Duodenal mucosa (tissue), 2 donors: ENCODE results near the gene ZNF189.
A peak's percentile ranks its signal among the peaks of the same experiment; 100 is the strongest.

Experiments
- H3K27ac ChIP-seq: one replicate; pipeline ENCODE4 v1.7.0; 2013; ENCODE audit warnings: low read depth, low read length
- H3K27me3 ChIP-seq, 2 donors: one replicate each; pipeline ENCODE4 v1.7.0; 2013; ENCODE audit warnings: low read length in 2 of 2, control low read depth in 1 of 2; ENCODE audit not compliant: insufficient read depth in 2 of 2, control insufficient read depth in 1 of 2
- H3K36me3 ChIP-seq, 2 donors: one replicate each; pipeline ENCODE4 v1.7.0; 2013; ENCODE audit warnings: low read length in 2 of 2, control low read depth in 1 of 2; ENCODE audit not compliant: insufficient read depth in 2 of 2, control insufficient read depth in 1 of 2
- H3K4me1 ChIP-seq, 2 donors: one replicate each; pipeline ENCODE4 v1.7.0; 2013; ENCODE audit warnings: low read length in 2 of 2, control low read depth in 1 of 2; ENCODE audit not compliant: insufficient read depth in 2 of 2, control insufficient read depth in 1 of 2
- H3K4me3 ChIP-seq, 2 donors: one replicate each; pipeline ENCODE4 v1.7.0; 2013; ENCODE audit warnings: low read length in 2 of 2, low read depth in 1 of 2
- H3K9ac ChIP-seq, 2 donors: one replicate each; pipeline ENCODE4 v1.7.0; 2013; ENCODE audit warnings: low read length in 2 of 2, low read depth in 1 of 2
- H3K9me3 ChIP-seq, 2 donors: one replicate each; pipeline ENCODE4 v1.7.0; 2013; ENCODE audit warnings: low read length in 2 of 2, control low read depth in 1 of 2; ENCODE audit not compliant: control insufficient read depth in 1 of 2

The ZNF189 gene

GRCh38 chr9:101398068-101398929 is at the start of gene ZNF189, which contains the start of gene MRPL50:
Gene ZNF189, plus strand, starts transcription at chr9:101398851. Its CDS starts 306 bp downstream, at chr9:101399157.
Gene MRPL50, minus strand, starts transcription at chr9:101398618. Its CDS starts 26 bp downstream, at chr9:101398592.
- Histone ChIP-seq H3K4me1 (peaks cover 27 to 34% of the 10 kb centered on the region in 2 donors), H3K27ac (peak within 1 kb of the TSS; percentile 69), H3K9me3 (peaks cover 0 to 10% of the 10 kb centered on the region in 2 donors), H3K27me3 (no peaks in the 10 kb centered on the region), H3K9ac (peak within 1 kb of the TSS; percentile 93 to 96), H3K4me3 (peak within 1 kb of the TSS; percentile 94 to 96), H3K36me3 (peaks cover 26 to 37% of the 10 kb centered on the region in 2 donors)

- H3K9ac ChIP-seq, result no peak overlapping the region
- H3K27ac ChIP-seq, result no peak overlapping the region
- H3K4me3 ChIP-seq, result no peak overlapping the region
- peaks cover 20 to 25% of the 10 kb centered on the region in 2 donors for H3K4me1 ChIP-seq
- no peaks in the 10 kb centered on the region for H3K36me3 ChIP-seq
- no peaks in the 10 kb centered on the region for H3K27me3 ChIP-seq
- no peaks in the 10 kb centered on the region for H3K9me3 ChIP-seq
Observed at GRCh38 chr9:101350285-101350684, 48.4 kb upstream of the ZNF189 start.

GRCh38 chr9:101352892-101353463 is 45.7 kb upstream of the ZNF189 start:
- Histone ChIP-seq H3K4me1 (peaks cover 25 to 30% of the 10 kb centered on the region in 2 donors), H3K27ac (no peak overlapping the region), H3K4me3 (no peak overlapping the region)

GRCh38 chr9:101353683-101354082 is 45.0 kb upstream of the ZNF189 start:
- no peaks in the 10 kb centered on the region for H3K36me3 ChIP-seq
- H3K27me3 ChIP-seq, result no peaks in the 10 kb centered on the region
- peaks cover 25 to 30% of the 10 kb centered on the region in 2 donors for H3K4me1 ChIP-seq
- no peak overlapping the region for H3K4me3 ChIP-seq
- H3K9me3 ChIP-seq, result no peaks in the 10 kb centered on the region
- no peak overlapping the region for H3K9ac ChIP-seq
- no peak overlapping the region for H3K27ac ChIP-seq

More at GRCh38 chr9:101352892-101353463, 45.7 kb upstream of the ZNF189 start:
- Histone ChIP-seq H3K9ac (no peak overlapping the region), H3K27me3 (no peaks in the 10 kb centered on the region), H3K36me3 (no peaks in the 10 kb centered on the region), H3K9me3 (no peaks in the 10 kb centered on the region)

- H3K9me3 ChIP-seq, result no peaks in the 10 kb centered on the region
- H3K27ac ChIP-seq, result no peak overlapping the region
- no peaks in the 10 kb centered on the region for H3K36me3 ChIP-seq
- H3K4me1 ChIP-seq, result peaks cover 25 to 30% of the 10 kb centered on the region in 2 donors
- no peak overlapping the region for H3K9ac ChIP-seq
- no peak overlapping the region for H3K4me3 ChIP-seq
- H3K27me3 ChIP-seq, result no peaks in the 10 kb centered on the region
Observed at GRCh38 chr9:101354143-101354764, 44.4 kb upstream of the ZNF189 start.

GRCh38 chr9:101354765-101355708 is 43.6 kb upstream of the ZNF189 start:
- no peak overlapping the region for H3K9ac ChIP-seq
- peak overlapping the region in 1 of 2 donors; percentile 23 for H3K4me3 ChIP-seq
- no peaks in the 10 kb centered on the region for H3K36me3 ChIP-seq
- H3K9me3 ChIP-seq, result no peaks in the 10 kb centered on the region
- peaks cover 25 to 30% of the 10 kb centered on the region in 2 donors for H3K4me1 ChIP-seq
- no peaks in the 10 kb centered on the region for H3K27me3 ChIP-seq
- peak overlapping the region; percentile 33 for H3K27ac ChIP-seq

GRCh38 chr9:101356619-101357018 is 42.0 kb upstream of the ZNF189 start:
- no peak overlapping the region for H3K4me3 ChIP-seq
- no peak overlapping the region for H3K9ac ChIP-seq
- H3K9me3 ChIP-seq, result no peaks in the 10 kb centered on the region
- H3K27ac ChIP-seq, result no peak overlapping the region
- peaks cover 25 to 30% of the 10 kb centered on the region in 2 donors for H3K4me1 ChIP-seq
- no peaks in the 10 kb centered on the region for H3K27me3 ChIP-seq
- no peaks in the 10 kb centered on the region for H3K36me3 ChIP-seq

GRCh38 chr9:101359679-101360078 is 39.0 kb upstream of the ZNF189 start:
- Histone ChIP-seq H3K9me3 (no peaks in the 10 kb centered on the region), H3K4me1 (peaks cover 11% of the 10 kb centered on the region in 2 donors), H3K27ac (no peak overlapping the region), H3K9ac (no peak overlapping the region), H3K27me3 (no peaks in the 10 kb centered on the region), H3K36me3 (no peaks in the 10 kb centered on the region), H3K4me3 (no peak overlapping the region)

GRCh38 chr9:101360647-101361046 is 38.0 kb upstream of the ZNF189 start:
- H3K9me3 ChIP-seq, result no peaks in the 10 kb centered on the region
- H3K9ac ChIP-seq, result no peak overlapping the region
- H3K36me3 ChIP-seq, result no peaks in the 10 kb centered on the region
- H3K4me3 ChIP-seq, result no peak overlapping the region
- peaks cover 1 to 2% of the 10 kb centered on the region in 2 donors for H3K4me1 ChIP-seq
- H3K27ac ChIP-seq, result no peak overlapping the region
- no peaks in the 10 kb centered on the region for H3K27me3 ChIP-seq
